AG09309 (cell line): ENCODE results near the gene SOST.

Experiments used
- DNase-seq: peaks from one replicate; pipeline ENCODE4 v3.0.0-alpha.2; 2010; ENCODE audit warnings: low read depth
- H3K4me3 ChIP-seq: 2 replicates; pipeline ENCODE4 v1.5.1; 2011; ENCODE audit warnings: mild to moderate bottlenecking, low read depth, low read length, moderate library complexity; ENCODE audit not compliant: control insufficient read depth
- CTCF ChIP-seq: IDR thresholded peaks from 2 replicates; pipeline ENCODE4 v1.5.1; 2011; ENCODE audit warnings: mild to moderate bottlenecking, low read depth, low read length, inconsistent platforms; ENCODE audit not compliant: insufficient read depth, control insufficient read depth; ENCODE audit errors: missing control alignments

SOST gene

GRCh38 chr17:43753493-43754129 lies 5.0 kb downstream of the SOST start:
- no peak for DNase-seq

GRCh38 chr17:43750153-43750552 lies 8.4 kb downstream of the SOST start:
- TF ChIP-seq CTCF: no peak
- no peak for DNase-seq
- no peak overlapping the region for H3K4me3 ChIP-seq

More at GRCh38 chr17:43753493-43754129, 5.0 kb downstream of the SOST start:
- TF ChIP-seq CTCF: no peak
- no peak overlapping the region for H3K4me3 ChIP-seq

DNA sequence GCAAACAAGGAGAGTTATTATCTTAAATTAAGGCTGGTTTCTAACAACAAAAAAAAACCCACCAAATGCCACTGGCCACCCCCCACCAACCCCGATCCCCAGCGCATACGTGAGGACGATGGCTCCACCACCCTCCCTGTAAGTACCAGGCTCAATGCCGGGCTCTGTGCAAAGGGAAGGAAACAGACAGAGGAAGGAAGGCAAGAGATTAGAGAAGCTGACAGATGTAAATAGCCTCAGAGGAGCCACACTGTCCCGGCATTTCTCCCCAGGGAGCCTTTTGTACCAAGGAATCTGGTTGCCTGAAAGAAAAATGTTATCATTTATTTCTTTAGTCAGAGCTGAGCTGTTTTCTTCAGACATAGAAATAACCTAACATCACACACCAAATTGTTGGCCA lies 13.1 kb downstream of the SOST start:
- TF ChIP-seq CTCF: no peak
- no peak for DNase-seq
- H3K4me3 ChIP-seq: no peak overlapping the region

DNA sequence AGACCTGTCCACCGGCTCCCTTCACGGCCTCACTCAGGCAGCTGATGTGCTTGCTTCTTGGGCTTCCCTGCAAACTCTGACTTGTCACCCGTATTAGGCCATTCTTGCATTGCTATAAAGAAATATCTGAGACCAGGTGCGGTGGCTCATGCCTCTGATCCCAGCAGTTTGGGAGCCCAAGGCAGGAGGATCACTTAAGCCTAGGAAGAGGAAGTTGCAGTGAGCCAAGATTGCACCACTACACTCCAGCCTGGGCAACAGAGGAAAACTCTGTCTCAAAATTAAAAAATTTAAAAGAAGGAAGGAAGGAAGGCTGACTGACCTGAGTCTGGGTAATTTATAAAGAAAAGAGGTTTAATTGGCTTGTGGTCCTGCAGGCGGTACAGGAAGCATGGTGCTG lies 17.0 kb downstream of the SOST start:
- no peak for DNase-seq
- no peak overlapping the region for H3K4me3 ChIP-seq
- no peak for TF ChIP-seq CTCF

DNA sequence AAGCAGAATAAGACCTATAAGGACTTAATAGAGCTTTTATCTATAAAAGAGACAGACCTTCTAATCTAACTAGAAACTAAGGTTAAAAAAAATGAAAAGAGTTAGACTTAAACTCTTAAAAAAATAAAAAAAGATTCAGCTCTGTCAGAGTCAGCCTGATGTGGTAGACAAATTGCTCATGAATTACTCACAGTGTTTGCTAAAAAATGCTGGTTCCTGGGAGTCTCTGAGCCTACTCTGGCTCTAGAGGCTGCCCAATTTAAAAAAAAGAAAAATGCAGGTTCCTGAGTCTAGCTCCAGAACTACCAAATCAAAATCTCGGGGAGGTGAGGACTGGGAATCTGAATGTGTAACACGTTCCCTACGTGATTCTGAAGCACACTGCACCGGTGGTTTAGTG lies 18.1 kb downstream of the SOST start:
- H3K4me3 ChIP-seq: no peak overlapping the region
- TF ChIP-seq CTCF: no peak
- no peak for DNase-seq

DNA sequence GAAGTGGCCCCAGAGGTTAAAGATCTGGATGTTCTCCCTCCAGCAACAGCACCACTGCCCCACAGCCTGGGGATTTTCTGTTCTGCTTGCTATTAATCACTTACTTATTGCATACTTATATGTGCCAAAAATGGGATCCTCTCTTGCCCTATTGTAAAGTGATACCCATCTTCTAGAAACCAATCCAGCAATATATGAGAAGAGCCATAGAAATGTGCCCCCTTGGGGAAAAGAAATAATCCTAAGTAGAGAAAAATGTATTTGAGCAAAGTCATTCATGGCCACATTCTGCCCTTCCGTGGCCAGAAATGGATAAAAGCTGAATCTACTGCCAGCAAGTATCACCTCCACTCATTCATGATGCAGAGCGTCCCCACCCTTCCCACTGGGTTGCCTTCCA lies 20.9 kb downstream of the SOST start:
- TF ChIP-seq CTCF: no peak
- no peak for DNase-seq
- H3K4me3 ChIP-seq: no peak overlapping the region

DNA sequence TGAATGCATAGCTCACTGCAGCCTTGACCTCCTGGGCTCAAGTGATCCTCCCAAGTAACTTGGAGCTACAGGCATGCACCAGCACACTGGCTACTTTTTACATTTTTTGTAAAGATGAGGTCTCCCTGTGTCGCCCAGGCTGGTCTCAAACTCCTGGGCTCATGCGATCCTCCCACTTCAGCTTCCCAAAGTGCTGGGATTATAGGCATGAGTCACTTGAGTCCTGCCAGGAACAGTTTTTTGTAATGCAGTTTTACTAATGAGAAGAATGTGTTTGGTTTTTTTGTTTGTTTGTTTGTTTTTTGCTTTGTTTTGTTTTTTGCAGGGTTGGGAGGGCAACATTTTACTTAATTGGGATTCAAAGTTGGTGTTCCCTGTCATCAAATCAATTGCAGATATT lies 22.2 kb downstream of the SOST start:
- H3K4me3 ChIP-seq: no peak overlapping the region
- no peak for DNase-seq
- no peak for TF ChIP-seq CTCF
